ENCODE measurements around the gene MYBPHL.

GRCh38 chr1:109256085-109256484 lies 50.7 kb downstream of the MYBPHL start:
- TF ChIP-seq CTCF (IDR thresholded peaks at IDR 0.05) (no peak), EP300 (IDR thresholded peaks at IDR 0.05) (no peak), POLR2A (IDR thresholded peaks at IDR 0.05; ENCODE audit: low read depth) (no peak)
